ENCODE data around the gene ZSWIM4. TPM values are rescaled to one million over a fixed set of nuclear protein-coding genes. Genes with fewer than 3 reads are reported as not detected.

Gene ZSWIM4
- total and polyA plus RNA-seq, 2 of the 13 experiments (the other 11 are each of a cell fraction or from before 2014, with no cell fraction given) = 0.33 to 0.86 TPM

DNA sequence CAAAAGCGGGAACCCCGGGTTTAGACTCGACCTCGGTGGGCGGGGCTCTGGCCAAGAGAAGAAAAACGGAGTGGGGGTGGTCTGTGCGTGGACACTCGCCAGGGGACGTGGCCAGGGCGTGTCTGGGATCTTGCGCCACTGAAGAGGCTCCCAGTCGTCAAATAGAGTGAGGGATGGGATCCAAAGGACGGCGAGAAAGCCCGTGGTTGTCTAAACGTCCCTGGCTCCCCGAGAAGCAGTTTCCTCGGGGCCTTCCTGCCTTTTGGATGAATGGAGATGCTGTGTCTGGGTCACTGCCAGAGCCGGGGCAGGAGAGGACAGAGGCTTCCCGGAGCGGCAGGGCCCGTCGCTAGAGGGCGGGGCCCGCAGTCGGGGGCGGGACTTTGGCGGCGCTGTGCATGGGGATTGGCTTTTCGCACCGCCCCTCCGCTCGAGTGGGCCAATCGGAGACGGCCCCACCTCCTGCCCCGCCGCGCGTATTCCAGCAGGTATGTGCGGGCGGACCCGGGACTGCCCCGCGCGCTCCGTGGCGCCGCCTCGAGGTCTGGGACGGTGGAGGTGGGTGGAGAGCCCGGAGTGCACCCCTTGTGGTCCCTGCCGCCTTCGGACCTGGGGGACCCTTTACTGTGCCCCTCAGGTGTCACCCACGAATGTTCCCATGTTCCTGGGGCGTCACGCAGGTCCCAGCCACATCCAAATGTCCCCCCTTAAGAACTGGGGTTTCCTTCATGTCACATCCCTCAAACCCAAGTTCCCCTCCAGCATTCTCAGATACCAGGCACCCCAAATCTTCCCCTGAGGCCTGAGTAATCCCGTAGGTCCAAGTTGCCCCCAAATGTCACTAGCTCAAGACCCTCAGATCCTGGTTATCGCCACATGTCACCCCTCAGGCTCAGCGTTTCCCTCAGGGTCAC, 38.3 kb downstream of the ZSWIM4 start (continued):
- TF ChIP-seq, protein P1, sequence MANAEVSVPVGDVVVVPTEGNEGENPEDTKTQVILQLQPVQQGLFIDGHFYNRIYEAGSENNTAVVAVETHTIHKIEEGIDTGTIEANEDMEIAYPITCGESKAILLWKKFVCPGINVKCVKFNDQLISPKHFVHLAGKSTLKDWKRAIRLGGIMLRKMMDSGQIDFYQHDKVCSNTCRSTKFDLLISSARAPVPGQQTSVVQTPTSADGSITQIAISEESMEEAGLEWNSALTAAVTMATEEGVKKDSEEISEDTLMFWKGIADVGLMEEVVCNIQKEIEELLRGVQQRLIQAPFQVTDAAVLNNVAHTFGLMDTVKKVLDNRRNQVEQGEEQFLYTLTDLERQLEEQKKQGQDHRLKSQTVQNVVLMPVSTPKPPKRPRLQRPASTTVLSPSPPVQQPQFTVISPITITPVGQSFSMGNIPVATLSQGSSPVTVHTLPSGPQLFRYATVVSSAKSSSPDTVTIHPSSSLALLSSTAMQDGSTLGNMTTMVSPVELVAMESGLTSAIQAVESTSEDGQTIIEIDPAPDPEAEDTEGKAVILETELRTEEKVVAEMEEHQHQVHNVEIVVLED (CRISPR knock-in tag; IDR thresholded peaks at IDR 0.05; ENCODE audit: borderline replicate concordance) = peak; percentile 66; the same call in 1 of the 2 replicates
- TF ChIP-seq ZNF547 (CRISPR knock-in tag; IDR thresholded peaks at IDR 0.05) (peak; percentile 46; the same call in 1 of the 2 replicates), PHF20 (CRISPR knock-in tag; IDR thresholded peaks at IDR 0.05) (peak; percentile 48; the same call in 1 of the 2 replicates), ZNF556 (CRISPR knock-in tag; IDR thresholded peaks at IDR 0.05; ENCODE audit: borderline replicate concordance) (no peak), ZNF615 (CRISPR knock-in tag; IDR thresholded peaks at IDR 0.05; ENCODE audit: borderline replicate concordance) (0 out of 2 replicates have a peak, but pooled peaks have one; percentile 20), TCF12 (IDR thresholded peaks at IDR 0.05) (no peak), TCF12 (CRISPR knock-in tag; IDR thresholded peaks at IDR 0.05) (0 out of 2 replicates have a peak, but pooled peaks have one; percentile 55), HNRNPK (IDR thresholded peaks at IDR 0.05; ENCODE audit: low read depth, low read length, poor library complexity, severe bottlenecking) (peak; percentile 21), POLR2G (IDR thresholded peaks at IDR 0.05; ENCODE audit: low read depth, low read length) (peak; percentile 68), MAFK (conservative IDR thresholded peaks at IDR 0.05 in 1 of 2, IDR thresholded peaks at IDR 0.05 in 1 of 2; ENCODE audit: low read length in 2 of 2) (no peak), ZSCAN21 (CRISPR knock-in tag; IDR thresholded peaks at IDR 0.05; ENCODE audit: borderline replicate concordance) (no peak), MED13 (CRISPR knock-in tag; IDR thresholded peaks at IDR 0.05) (peak; percentile 71; the same call in 1 of the 2 replicates), ZNF101 (CRISPR knock-in tag; IDR thresholded peaks at IDR 0.05; ENCODE audit: borderline replicate concordance, low read depth) (no peak), BRCA1 (CRISPR knock-in tag; IDR thresholded peaks at IDR 0.05) (no peak)
- TF ChIP-seq, protein P2, sequence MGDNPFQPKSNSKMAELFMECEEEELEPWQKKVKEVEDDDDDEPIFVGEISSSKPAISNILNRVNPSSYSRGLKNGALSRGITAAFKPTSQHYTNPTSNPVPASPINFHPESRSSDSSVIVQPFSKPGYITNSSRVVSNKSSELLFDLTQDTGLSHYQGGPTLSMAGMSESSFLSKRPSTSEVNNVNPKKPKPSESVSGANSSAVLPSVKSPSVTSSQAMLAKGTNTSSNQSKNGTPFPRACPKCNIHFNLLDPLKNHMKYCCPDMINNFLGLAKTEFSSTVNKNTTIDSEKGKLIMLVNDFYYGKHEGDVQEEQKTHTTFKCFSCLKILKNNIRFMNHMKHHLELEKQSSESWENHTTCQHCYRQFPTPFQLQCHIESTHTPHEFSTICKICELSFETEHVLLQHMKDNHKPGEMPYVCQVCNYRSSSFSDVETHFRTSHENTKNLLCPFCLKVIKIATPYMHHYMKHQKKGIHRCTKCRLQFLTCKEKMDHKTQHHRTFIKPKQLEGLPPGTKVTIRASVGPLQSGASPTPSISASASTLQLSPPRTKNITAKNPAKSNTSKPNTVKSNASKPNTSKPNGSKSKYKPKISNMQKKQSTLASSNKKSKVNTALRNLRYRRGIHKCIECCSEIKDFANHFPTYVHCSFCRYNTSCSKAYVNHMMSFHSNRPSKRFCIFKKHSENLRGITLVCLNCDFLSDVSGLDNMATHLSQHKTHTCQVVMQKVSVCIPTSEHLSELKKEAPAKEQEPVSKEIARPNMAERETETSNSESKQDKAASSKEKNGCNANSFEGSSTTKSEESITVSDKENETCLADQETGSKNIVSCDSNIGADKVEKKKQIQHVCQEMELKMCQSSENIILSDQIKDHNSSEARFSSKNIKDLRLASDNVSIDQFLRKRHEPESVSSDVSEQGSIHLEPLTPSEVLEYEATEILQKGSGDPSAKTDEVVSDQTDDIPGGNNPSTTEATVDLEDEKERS (CRISPR knock-in tag; IDR thresholded peaks at IDR 0.05) = no peak
- TF ChIP-seq, protein P3, sequence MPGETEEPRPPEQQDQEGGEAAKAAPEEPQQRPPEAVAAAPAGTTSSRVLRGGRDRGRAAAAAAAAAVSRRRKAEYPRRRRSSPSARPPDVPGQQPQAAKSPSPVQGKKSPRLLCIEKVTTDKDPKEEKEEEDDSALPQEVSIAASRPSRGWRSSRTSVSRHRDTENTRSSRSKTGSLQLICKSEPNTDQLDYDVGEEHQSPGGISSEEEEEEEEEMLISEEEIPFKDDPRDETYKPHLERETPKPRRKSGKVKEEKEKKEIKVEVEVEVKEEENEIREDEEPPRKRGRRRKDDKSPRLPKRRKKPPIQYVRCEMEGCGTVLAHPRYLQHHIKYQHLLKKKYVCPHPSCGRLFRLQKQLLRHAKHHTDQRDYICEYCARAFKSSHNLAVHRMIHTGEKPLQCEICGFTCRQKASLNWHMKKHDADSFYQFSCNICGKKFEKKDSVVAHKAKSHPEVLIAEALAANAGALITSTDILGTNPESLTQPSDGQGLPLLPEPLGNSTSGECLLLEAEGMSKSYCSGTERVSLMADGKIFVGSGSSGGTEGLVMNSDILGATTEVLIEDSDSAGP (CRISPR knock-in tag; IDR thresholded peaks at IDR 0.05; ENCODE audit: borderline replicate concordance) = peak; percentile 85; the same call in 1 of the 2 replicates
- TF ChIP-seq, protein P4, sequence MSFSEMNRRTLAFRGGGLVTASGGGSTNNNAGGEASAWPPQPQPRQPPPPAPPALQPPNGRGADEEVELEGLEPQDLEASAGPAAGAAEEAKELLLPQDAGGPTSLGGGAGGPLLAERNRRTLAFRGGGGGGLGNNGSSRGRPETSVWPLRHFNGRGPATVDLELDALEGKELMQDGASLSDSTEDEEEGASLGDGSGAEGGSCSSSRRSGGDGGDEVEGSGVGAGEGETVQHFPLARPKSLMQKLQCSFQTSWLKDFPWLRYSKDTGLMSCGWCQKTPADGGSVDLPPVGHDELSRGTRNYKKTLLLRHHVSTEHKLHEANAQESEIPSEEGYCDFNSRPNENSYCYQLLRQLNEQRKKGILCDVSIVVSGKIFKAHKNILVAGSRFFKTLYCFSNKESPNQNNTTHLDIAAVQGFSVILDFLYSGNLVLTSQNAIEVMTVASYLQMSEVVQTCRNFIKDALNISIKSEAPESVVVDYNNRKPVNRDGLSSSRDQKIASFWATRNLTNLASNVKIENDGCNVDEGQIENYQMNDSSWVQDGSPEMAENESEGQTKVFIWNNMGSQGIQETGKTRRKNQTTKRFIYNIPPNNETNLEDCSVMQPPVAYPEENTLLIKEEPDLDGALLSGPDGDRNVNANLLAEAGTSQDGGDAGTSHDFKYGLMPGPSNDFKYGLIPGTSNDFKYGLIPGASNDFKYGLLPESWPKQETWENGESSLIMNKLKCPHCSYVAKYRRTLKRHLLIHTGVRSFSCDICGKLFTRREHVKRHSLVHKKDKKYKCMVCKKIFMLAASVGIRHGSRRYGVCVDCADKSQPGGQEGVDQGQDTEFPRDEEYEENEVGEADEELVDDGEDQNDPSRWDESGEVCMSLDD (CRISPR knock-in tag; IDR thresholded peaks at IDR 0.05; ENCODE audit: borderline replicate concordance) = peak; percentile 66; the same call in 1 of the 2 replicates
